GM19099 (cell line): ENCODE measurements around the gene PPARGC1A.

Source experiments
- POLR2A ChIP-seq: IDR thresholded peaks from 3 replicates; pipeline ENCODE4 v1.6.1; 2011; ENCODE audit warnings: low read depth; ENCODE audit not compliant: insufficient read length; ENCODE audit errors: extremely low read depth

PPARGC1A gene

GRCh38 chr4:23788027-23788426 lies 101.8 kb downstream of the PPARGC1A start:
- TF ChIP-seq POLR2A: no peak

- TF ChIP-seq POLR2A: no peak
Observed at GRCh38 chr4:23782778-23783437, 106.9 kb downstream of the PPARGC1A start.

GRCh38 chr4:23779839-23780238 lies 110.0 kb downstream of the PPARGC1A start:
- no peak for TF ChIP-seq POLR2A

GRCh38 chr4:23779422-23779821 lies 110.4 kb downstream of the PPARGC1A start:
- no peak for TF ChIP-seq POLR2A

- no peak for TF ChIP-seq POLR2A
Observed at GRCh38 chr4:23775694-23776093, 114.2 kb downstream of the PPARGC1A start.

GRCh38 chr4:23774909-23775308 lies 114.9 kb downstream of the PPARGC1A start:
- TF ChIP-seq POLR2A: no peak

GRCh38 chr4:23773884-23774636 lies 115.8 kb downstream of the PPARGC1A start:
- TF ChIP-seq POLR2A: no peak

- TF ChIP-seq POLR2A: no peak
Observed at GRCh38 chr4:23770011-23770410, 119.8 kb downstream of the PPARGC1A start.

- no peak for TF ChIP-seq POLR2A
Observed at GRCh38 chr4:23769406-23769805, 120.4 kb downstream of the PPARGC1A start.

- TF ChIP-seq POLR2A: no peak
Observed at GRCh38 chr4:23768541-23768940, 121.3 kb downstream of the PPARGC1A start.

GRCh38 chr4:23766344-23766743 lies 123.5 kb downstream of the PPARGC1A start:
- TF ChIP-seq POLR2A: no peak

- no peak for TF ChIP-seq POLR2A
Observed at GRCh38 chr4:23763559-23763958, 126.3 kb downstream of the PPARGC1A start.

GRCh38 chr4:23762551-23762950 lies 127.3 kb downstream of the PPARGC1A start:
- TF ChIP-seq POLR2A: no peak

- no peak for TF ChIP-seq POLR2A
Observed at GRCh38 chr4:23759066-23759465, 130.8 kb downstream of the PPARGC1A start.

GRCh38 chr4:23754688-23755087 lies 135.2 kb downstream of the PPARGC1A start:
- no peak for TF ChIP-seq POLR2A

- no peak for TF ChIP-seq POLR2A
Observed at GRCh38 chr4:23750125-23750524, 139.7 kb downstream of the PPARGC1A start.
